Measurements from ENCODE around the gene ADGRB3.
"Not testable (repeated sequence)": the region's sequence is repeated elsewhere in the genome, so short reads cannot be mapped to it uniquely, and the experiment has no call there.

ADGRB3 gene

GRCh38 chr6:68743099-68743498, 108.0 kb downstream of the ADGRB3 start:
- no peak for DNase-seq

GRCh38 chr6:68744376-68744775, 109.3 kb downstream of the ADGRB3 start:
- not testable (repeated sequence) for DNase-seq

GRCh38 chr6:68746376-68746775, 111.3 kb downstream of the ADGRB3 start:
- DNase-seq: no peak

- no peak for DNase-seq
These were observed 112.2 kb downstream of the ADGRB3 start for GRCh38 chr6:68747110-68747790.

- DNase-seq: not testable (repeated sequence)
These were observed 112.8 kb downstream of the ADGRB3 start for GRCh38 chr6:68747832-68748231.

GRCh38 chr6:68754681-68755213, 119.7 kb downstream of the ADGRB3 start:
- DNase-seq: no peak

- DNase-seq: peak; percentile 6 to 58
These were observed 121.6 kb downstream of the ADGRB3 start for GRCh38 chr6:68756454-68757375.

GRCh38 chr6:68757821-68758220, 122.7 kb downstream of the ADGRB3 start:
- no peak for DNase-seq

- peak in 1 of 2 experiments; percentile 6 for DNase-seq
These were observed 123.5 kb downstream of the ADGRB3 start for GRCh38 chr6:68758559-68758958.

- DNase-seq: peak in 1 of 2 experiments; percentile 62
These were observed 125.4 kb downstream of the ADGRB3 start for GRCh38 chr6:68760485-68760884.

- peak in 1 of 2 experiments; percentile 61 for DNase-seq
These were observed 126.0 kb downstream of the ADGRB3 start for GRCh38 chr6:68760941-68761676.

- no peak for DNase-seq
These were observed 126.9 kb downstream of the ADGRB3 start for GRCh38 chr6:68761985-68762384.

- no peak for DNase-seq
These were observed 136.3 kb downstream of the ADGRB3 start for GRCh38 chr6:68771426-68771825.

GRCh38 chr6:68774843-68775242, 139.8 kb downstream of the ADGRB3 start:
- DNase-seq: no peak

- peak in 1 of 2 experiments; percentile 5 for DNase-seq
These were observed 141.3 kb downstream of the ADGRB3 start for GRCh38 chr6:68776354-68776753.

GRCh38 chr6:68777956-68778355, 142.9 kb downstream of the ADGRB3 start:
- DNase-seq: peak; percentile 60 to 86

- DNase-seq: peak; percentile 36 to 68
These were observed 143.4 kb downstream of the ADGRB3 start for GRCh38 chr6:68778356-68779020.

GRCh38 chr6:68779366-68779765, 144.3 kb downstream of the ADGRB3 start:
- no peak for DNase-seq

GRCh38 chr6:68790128-68790527, 155.0 kb downstream of the ADGRB3 start:
- not testable (repeated sequence) for DNase-seq

GRCh38 chr6:68814976-68815375, 179.9 kb downstream of the ADGRB3 start:
- DNase-seq: not testable (repeated sequence)

GRCh38 chr6:68826501-68826900, 191.4 kb downstream of the ADGRB3 start:
- peak in 1 of 2 experiments; percentile 6 for DNase-seq

- no peak for DNase-seq
These were observed 199.5 kb downstream of the ADGRB3 start for GRCh38 chr6:68834551-68834950.
